ENCODE measurements around the gene OGDH.

The OGDH gene

GRCh38 chr7:44646921-44647636 is 40.7 kb downstream of the OGDH start:
- no peak overlapping the region for H3K18ac ChIP-seq (ENCODE audit: low read length)
- H2BK15ac ChIP-seq (ENCODE audit: low read length): no peak overlapping the region
- no peak overlapping the region for H2AFZ ChIP-seq (ENCODE audit: low read length)
- no peak overlapping the region for H4K91ac ChIP-seq (ENCODE audit: low read depth, low read length, poor library complexity)
- H3K23ac ChIP-seq (ENCODE audit: low read depth, low read length, poor library complexity): no peak overlapping the region
- no peak overlapping the region for H4K8ac ChIP-seq (ENCODE audit: low read depth, low read length)
- no peak overlapping the region for H3K9ac ChIP-seq (ENCODE audit: low read depth, low read length, poor library complexity)
- H3K4ac ChIP-seq (ENCODE audit: low read length): no peak overlapping the region
- no peak overlapping the region for H2AK5ac ChIP-seq (ENCODE audit: low read depth, low read length)
- DNase-seq (ENCODE audit: low spot score): no peak
- no peaks in the 10 kb centered on the region for H3K27me3 ChIP-seq (ENCODE audit: control insufficient read depth in 3 of 3, insufficient read depth in 3 of 3, low read depth in 1 of 3, low read length in 3 of 3)
- no peak overlapping the region for H3K4me2 ChIP-seq (ENCODE audit: insufficient read depth, low read length, poor library complexity, severe bottlenecking)
- no peaks in the 10 kb centered on the region for H3K4me1 ChIP-seq (ENCODE audit: control insufficient read depth in 2 of 2, insufficient read depth in 1 of 2, low read depth in 1 of 2, low read length in 2 of 2)
- WGBS, 2 donors (ENCODE audit: extremely low coverage in 2 of 2, insufficient read length in 2 of 2, insufficient replicate concordance in 1 of 2): no CpG with 5 or more reads among the region's 3 CpGs
- no peak overlapping the region for H3K14ac ChIP-seq (ENCODE audit: low read length)
- no peaks in the 10 kb centered on the region for H3K79me1 ChIP-seq (ENCODE audit: low read depth, low read length)
- no peak overlapping the region for H3K4me3 ChIP-seq (ENCODE audit: low read length in 2 of 2)
- no peaks in the 10 kb centered on the region for H3K9me3 ChIP-seq (replicated peaks in 1 of 2; ENCODE audit: control insufficient read depth in 2 of 2, insufficient read depth in 1 of 2, low read depth in 1 of 2, low read length in 2 of 2)
- no peak overlapping the region for H3K27ac ChIP-seq (replicated peaks; ENCODE audit: low read length)
- H2BK5ac ChIP-seq (ENCODE audit: low read length): no peak overlapping the region
- no peak overlapping the region for H2BK120ac ChIP-seq (ENCODE audit: low read depth, low read length)
- H2BK12ac ChIP-seq (ENCODE audit: low read length): no peak overlapping the region
- peaks cover 23 to 61% of the 10 kb centered on the region in 2 donors for H3K36me3 ChIP-seq (replicated peaks in 1 of 2; ENCODE audit: control insufficient read depth in 2 of 2, insufficient read depth in 2 of 2, low read length in 2 of 2)

- Histone ChIP-seq H3K4me3 (ENCODE audit: low read length in 2 of 2) (no peak overlapping the region), H4K91ac (ENCODE audit: low read depth, low read length, poor library complexity) (no peak overlapping the region), H3K27me3 (ENCODE audit: control insufficient read depth in 3 of 3, insufficient read depth in 3 of 3, low read depth in 1 of 3, low read length in 3 of 3) (no peaks in the 10 kb centered on the region), H3K36me3 (replicated peaks in 1 of 2; ENCODE audit: control insufficient read depth in 2 of 2, insufficient read depth in 2 of 2, low read length in 2 of 2) (peaks cover 23 to 65% of the 10 kb centered on the region in 2 donors), H2AFZ (ENCODE audit: low read length) (no peak overlapping the region), H3K27ac (replicated peaks; ENCODE audit: low read length) (no peak overlapping the region), H2BK120ac (ENCODE audit: low read depth, low read length) (no peak overlapping the region), H2AK5ac (ENCODE audit: low read depth, low read length) (no peak overlapping the region), H2BK5ac (ENCODE audit: low read length) (no peak overlapping the region), H3K4ac (ENCODE audit: low read length) (no peak overlapping the region), H2BK12ac (ENCODE audit: low read length) (no peak overlapping the region), H3K9me3 (replicated peaks in 1 of 2; ENCODE audit: control insufficient read depth in 2 of 2, insufficient read depth in 1 of 2, low read depth in 1 of 2, low read length in 2 of 2) (no peaks in the 10 kb centered on the region), H3K79me1 (ENCODE audit: low read depth, low read length) (no peaks in the 10 kb centered on the region), H3K23ac (ENCODE audit: low read depth, low read length, poor library complexity) (no peak overlapping the region), H3K14ac (ENCODE audit: low read length) (no peak overlapping the region), H2BK15ac (ENCODE audit: low read length) (no peak overlapping the region), H3K4me1 (ENCODE audit: control insufficient read depth in 2 of 2, insufficient read depth in 1 of 2, low read depth in 1 of 2, low read length in 2 of 2) (no peaks in the 10 kb centered on the region), H3K4me2 (ENCODE audit: insufficient read depth, low read length, poor library complexity, severe bottlenecking) (no peak overlapping the region), H4K8ac (ENCODE audit: low read depth, low read length) (no peak overlapping the region), H3K9ac (ENCODE audit: low read depth, low read length, poor library complexity) (no peak overlapping the region), H3K18ac (ENCODE audit: low read length) (no peak overlapping the region)
- no peak for DNase-seq (ENCODE audit: low spot score)
- WGBS, 2 donors (ENCODE audit: extremely low coverage in 2 of 2, insufficient read length in 2 of 2, insufficient replicate concordance in 1 of 2): no CpG with 5 or more reads among the region's 4 CpGs
Measured at GRCh38 chr7:44647981-44648714, 41.7 kb downstream of the OGDH start.

GRCh38 chr7:44650242-44650641 is 43.8 kb downstream of the OGDH start:
- Histone ChIP-seq H3K4me3 (ENCODE audit: low read length in 2 of 2) (no peak overlapping the region), H4K8ac (ENCODE audit: low read depth, low read length) (no peak overlapping the region), H3K79me1 (ENCODE audit: low read depth, low read length) (no peaks in the 10 kb centered on the region), H3K4ac (ENCODE audit: low read length) (no peak overlapping the region), H3K9me3 (replicated peaks in 1 of 2; ENCODE audit: control insufficient read depth in 2 of 2, insufficient read depth in 1 of 2, low read depth in 1 of 2, low read length in 2 of 2) (no peaks in the 10 kb centered on the region), H3K18ac (ENCODE audit: low read length) (no peak overlapping the region), H2AK5ac (ENCODE audit: low read depth, low read length) (no peak overlapping the region), H3K27ac (replicated peaks; ENCODE audit: low read length) (no peak overlapping the region), H2AFZ (ENCODE audit: low read length) (no peak overlapping the region), H2BK120ac (ENCODE audit: low read depth, low read length) (no peak overlapping the region), H4K91ac (ENCODE audit: low read depth, low read length, poor library complexity) (no peak overlapping the region), H2BK12ac (ENCODE audit: low read length) (no peak overlapping the region), H3K4me2 (ENCODE audit: insufficient read depth, low read length, poor library complexity, severe bottlenecking) (no peak overlapping the region), H3K36me3 (replicated peaks in 1 of 2; ENCODE audit: control insufficient read depth in 2 of 2, insufficient read depth in 2 of 2, low read length in 2 of 2) (peaks cover 30 to 75% of the 10 kb centered on the region in 2 donors), H3K23ac (ENCODE audit: low read depth, low read length, poor library complexity) (no peak overlapping the region), H3K4me1 (ENCODE audit: control insufficient read depth in 2 of 2, insufficient read depth in 1 of 2, low read depth in 1 of 2, low read length in 2 of 2) (no peaks in the 10 kb centered on the region), H3K9ac (ENCODE audit: low read depth, low read length, poor library complexity) (no peak overlapping the region), H3K14ac (ENCODE audit: low read length) (no peak overlapping the region), H2BK5ac (ENCODE audit: low read length) (no peak overlapping the region), H3K27me3 (ENCODE audit: control insufficient read depth in 3 of 3, insufficient read depth in 3 of 3, low read depth in 1 of 3, low read length in 3 of 3) (no peaks in the 10 kb centered on the region), H2BK15ac (ENCODE audit: low read length) (no peak overlapping the region)
- DNase-seq (ENCODE audit: low spot score): no peak
- no CpG with 5 or more reads among the region's 4 CpGs for WGBS, 2 donors (ENCODE audit: extremely low coverage in 2 of 2, insufficient read length in 2 of 2, insufficient replicate concordance in 1 of 2)

- Histone ChIP-seq H3K4me3 (ENCODE audit: low read length in 2 of 2) (peak overlapping the region in 1 of 2 donors; percentile 3), H3K18ac (ENCODE audit: low read length) (no peak overlapping the region), H2BK15ac (ENCODE audit: low read length) (no peak overlapping the region), H3K23ac (ENCODE audit: low read depth, low read length, poor library complexity) (no peak overlapping the region), H3K4me2 (ENCODE audit: insufficient read depth, low read length, poor library complexity, severe bottlenecking) (no peak overlapping the region), H3K9ac (ENCODE audit: low read depth, low read length, poor library complexity) (no peak overlapping the region), H2BK12ac (ENCODE audit: low read length) (no peak overlapping the region), H3K79me1 (ENCODE audit: low read depth, low read length) (no peaks in the 10 kb centered on the region), H2BK5ac (ENCODE audit: low read length) (no peak overlapping the region), H3K9me3 (replicated peaks in 1 of 2; ENCODE audit: control insufficient read depth in 2 of 2, insufficient read depth in 1 of 2, low read depth in 1 of 2, low read length in 2 of 2) (no peaks in the 10 kb centered on the region), H2BK120ac (ENCODE audit: low read depth, low read length) (no peak overlapping the region), H3K14ac (ENCODE audit: low read length) (no peak overlapping the region), H4K8ac (ENCODE audit: low read depth, low read length) (no peak overlapping the region), H3K4me1 (ENCODE audit: control insufficient read depth in 2 of 2, insufficient read depth in 1 of 2, low read depth in 1 of 2, low read length in 2 of 2) (no peaks in the 10 kb centered on the region), H3K27me3 (ENCODE audit: control insufficient read depth in 3 of 3, insufficient read depth in 3 of 3, low read depth in 1 of 3, low read length in 3 of 3) (no peaks in the 10 kb centered on the region), H3K36me3 (replicated peaks in 1 of 2; ENCODE audit: control insufficient read depth in 2 of 2, insufficient read depth in 2 of 2, low read length in 2 of 2) (peaks cover 29 to 75% of the 10 kb centered on the region in 2 donors), H3K27ac (replicated peaks; ENCODE audit: low read length) (no peak overlapping the region), H4K91ac (ENCODE audit: low read depth, low read length, poor library complexity) (no peak overlapping the region), H2AFZ (ENCODE audit: low read length) (no peak overlapping the region), H2AK5ac (ENCODE audit: low read depth, low read length) (no peak overlapping the region), H3K4ac (ENCODE audit: low read length) (no peak overlapping the region)
- no CpG with 5 or more reads among the region's 5 CpGs for WGBS, 2 donors (ENCODE audit: extremely low coverage in 2 of 2, insufficient read length in 2 of 2, insufficient replicate concordance in 1 of 2)
- DNase-seq (ENCODE audit: low spot score): no peak
Measured at GRCh38 chr7:44650772-44651171, 44.3 kb downstream of the OGDH start.
